GM21515 (cell line): Measurements from ENCODE around the gene SPRY2.

Source experiments
- ATAC-seq: cut with Tn5 transposase; IDR thresholded peaks from one replicate; pipeline ENCODE4 v1.9.1; 2021; ENCODE audit not compliant: unreplicated experiment

SPRY2 gene

GRCh38 chr13:80314711-80315653 is 25.9 kb downstream of the SPRY2 start:
- ATAC-seq: no peak

GRCh38 chr13:80313668-80314256 is 27.2 kb downstream of the SPRY2 start:
- ATAC-seq: no peak

- ATAC-seq: no peak
Measured at GRCh38 chr13:80312967-80313366, 28.0 kb downstream of the SPRY2 start.

- ATAC-seq: no peak
Measured at GRCh38 chr13:80312012-80312704, 28.8 kb downstream of the SPRY2 start.

GRCh38 chr13:80309926-80310325 is 31.0 kb downstream of the SPRY2 start:
- ATAC-seq: no peak

- ATAC-seq: no peak
Measured at GRCh38 chr13:80307401-80307987, 33.4 kb downstream of the SPRY2 start.

- no peak for ATAC-seq
Measured at GRCh38 chr13:80306337-80306972, 34.5 kb downstream of the SPRY2 start.

GRCh38 chr13:80305737-80306136 is 35.2 kb downstream of the SPRY2 start:
- no peak for ATAC-seq

DNA sequence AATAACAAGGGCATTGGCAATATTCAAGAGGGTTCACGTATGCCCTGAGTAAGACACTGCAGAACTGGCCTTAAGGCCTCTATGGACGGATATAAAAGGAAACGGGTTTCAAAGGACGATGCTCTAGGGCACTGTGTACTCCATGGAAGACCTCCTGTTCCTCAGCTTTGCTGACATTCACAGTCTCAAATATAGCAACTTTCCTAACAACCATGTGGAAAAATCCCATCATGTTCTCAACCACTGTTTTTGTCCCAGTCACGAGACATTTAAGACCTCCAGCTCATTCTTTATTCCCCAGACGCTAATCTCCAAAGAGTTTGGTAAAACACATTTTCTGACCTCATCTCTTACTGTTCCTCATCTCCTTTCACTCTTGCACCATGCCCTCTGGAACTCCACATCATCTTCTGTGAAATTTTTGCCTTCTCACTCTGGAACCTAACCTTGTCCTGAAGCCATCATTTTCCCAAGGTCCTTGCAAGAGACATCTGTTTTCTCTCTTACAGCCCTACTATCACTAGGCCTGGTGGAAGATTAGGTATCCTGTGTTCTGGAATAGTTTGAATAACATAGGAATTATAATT is 37.6 kb downstream of the SPRY2 start:
- ATAC-seq: no peak

DNA sequence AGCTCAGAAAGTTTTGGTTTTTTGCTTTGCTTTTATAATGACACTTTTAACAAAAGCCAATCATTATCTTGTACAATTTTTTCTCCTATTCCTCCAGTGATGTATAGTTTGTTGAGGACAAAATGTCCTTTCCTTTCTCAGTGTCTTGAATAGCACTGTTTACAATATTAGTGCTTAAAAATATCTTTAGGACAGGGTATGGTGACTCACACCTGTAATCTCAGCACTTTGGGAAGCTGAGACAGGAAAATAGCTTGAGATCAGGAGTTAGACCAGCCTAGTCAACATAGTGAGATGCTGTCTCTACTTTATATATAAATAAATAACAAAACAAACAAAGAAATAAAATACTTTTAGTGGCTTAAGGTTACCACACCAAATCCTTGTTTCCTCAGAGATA is 41.9 kb downstream of the SPRY2 start:
- no peak for ATAC-seq

GRCh38 chr13:80297503-80297902 is 43.4 kb downstream of the SPRY2 start:
- ATAC-seq: no peak

- no peak for ATAC-seq
Measured at GRCh38 chr13:80297094-80297493, 43.8 kb downstream of the SPRY2 start.

- no peak for ATAC-seq
Measured at GRCh38 chr13:80296638-80297037, 44.3 kb downstream of the SPRY2 start.

- ATAC-seq: no peak
Measured at GRCh38 chr13:80290591-80290990, 50.3 kb downstream of the SPRY2 start.
